GM19395 (cell line): Measurements from ENCODE around the gene PUS1.

Source experiments
- ATAC-seq: cut with Tn5 transposase; IDR thresholded peaks from one replicate; pipeline ENCODE4 v1.9.1; 2021; ENCODE audit warnings: mild to moderate bottlenecking, moderate library complexity; ENCODE audit not compliant: unreplicated experiment

The PUS1 gene

DNA sequence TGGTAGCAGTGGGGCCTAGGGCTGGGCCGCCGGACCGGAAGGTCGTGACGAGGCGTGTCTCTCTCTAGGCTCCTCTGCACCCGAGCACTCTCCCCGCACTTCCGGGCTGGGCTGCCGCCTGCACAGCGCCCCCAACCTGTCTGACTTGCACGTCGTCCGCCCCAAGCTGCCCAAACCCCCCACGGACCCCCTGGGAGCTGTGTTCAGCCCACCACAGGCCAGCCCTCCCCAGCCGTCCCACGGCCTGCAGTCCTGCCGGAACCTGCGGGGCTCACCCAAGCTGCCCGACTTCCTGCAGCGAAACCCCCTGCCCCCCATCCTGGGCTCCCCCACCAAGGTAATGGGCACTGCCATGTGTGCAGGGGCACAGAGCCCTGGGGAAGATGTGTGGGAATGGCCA lies 13.3 kb upstream of the PUS1 start:
- no peak for ATAC-seq

DNA sequence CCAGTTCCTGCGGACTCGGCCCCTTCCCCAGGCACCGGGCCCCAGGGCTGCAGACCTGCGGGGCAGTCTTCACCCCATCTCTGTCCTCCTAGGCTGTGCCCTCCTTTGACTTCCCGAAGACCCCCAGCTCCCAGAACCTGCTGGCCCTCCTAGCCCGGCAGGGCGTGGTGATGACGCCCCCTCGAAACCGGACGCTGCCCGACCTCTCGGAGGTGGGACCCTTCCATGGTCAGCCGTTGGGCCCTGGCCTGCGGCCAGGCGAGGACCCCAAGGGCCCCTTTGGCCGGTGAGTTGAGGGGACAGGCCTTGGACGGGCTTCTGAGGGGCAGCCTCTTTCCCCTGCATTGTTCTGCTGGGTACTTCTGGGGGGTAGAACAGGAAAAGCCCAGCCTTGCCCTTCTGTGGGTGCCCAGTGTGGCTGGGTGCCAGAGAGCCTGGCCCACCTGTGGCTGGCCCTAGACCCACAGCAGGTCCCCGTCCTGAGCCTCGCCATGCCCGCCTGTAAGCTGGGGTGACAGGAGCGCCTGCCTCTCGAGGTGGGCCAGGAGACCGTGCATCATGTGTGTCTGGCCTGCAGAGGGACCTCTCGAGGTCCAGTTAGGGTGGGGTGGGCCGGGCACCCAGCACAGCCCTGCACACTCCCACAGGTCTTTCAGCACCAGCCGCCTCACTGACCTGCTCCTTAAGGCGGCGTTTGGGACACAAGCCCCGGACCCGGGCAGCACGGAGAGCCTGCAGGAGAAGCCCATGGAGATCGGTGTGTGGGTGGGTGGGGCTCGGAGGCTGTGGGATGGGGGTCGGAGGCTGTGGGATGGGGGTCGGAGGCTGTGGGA lies 12.6 kb upstream of the PUS1 start:
- no peak for ATAC-seq

DNA sequence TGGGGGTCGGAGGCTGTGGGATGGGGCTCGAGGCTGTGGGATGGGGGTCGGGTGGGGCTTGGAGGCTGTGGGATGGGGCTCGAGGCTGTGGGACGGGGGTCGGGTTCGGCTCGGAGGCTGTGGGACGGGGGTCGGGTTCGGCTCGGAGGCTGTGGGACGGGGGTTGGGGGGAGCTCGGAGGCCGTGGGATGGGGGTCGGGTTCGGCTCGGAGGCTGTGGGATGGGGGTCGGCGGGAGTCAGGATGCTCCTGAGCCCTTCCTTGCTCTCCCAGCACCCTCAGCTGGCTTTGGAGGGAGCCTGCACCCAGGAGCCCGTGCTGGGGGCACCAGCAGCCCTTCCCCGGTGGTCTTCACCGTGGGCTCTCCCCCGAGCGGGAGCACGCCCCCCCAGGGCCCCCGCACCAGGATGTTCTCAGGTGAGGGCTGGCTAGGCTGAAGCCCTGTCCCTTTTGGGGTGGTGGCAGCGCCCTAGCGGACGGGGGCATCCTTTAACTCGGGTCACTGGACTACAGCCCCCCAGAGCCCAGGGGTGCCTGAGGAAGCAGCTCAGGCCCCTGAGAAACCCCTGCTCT lies 11.9 kb upstream of the PUS1 start:
- ATAC-seq = no peak

DNA sequence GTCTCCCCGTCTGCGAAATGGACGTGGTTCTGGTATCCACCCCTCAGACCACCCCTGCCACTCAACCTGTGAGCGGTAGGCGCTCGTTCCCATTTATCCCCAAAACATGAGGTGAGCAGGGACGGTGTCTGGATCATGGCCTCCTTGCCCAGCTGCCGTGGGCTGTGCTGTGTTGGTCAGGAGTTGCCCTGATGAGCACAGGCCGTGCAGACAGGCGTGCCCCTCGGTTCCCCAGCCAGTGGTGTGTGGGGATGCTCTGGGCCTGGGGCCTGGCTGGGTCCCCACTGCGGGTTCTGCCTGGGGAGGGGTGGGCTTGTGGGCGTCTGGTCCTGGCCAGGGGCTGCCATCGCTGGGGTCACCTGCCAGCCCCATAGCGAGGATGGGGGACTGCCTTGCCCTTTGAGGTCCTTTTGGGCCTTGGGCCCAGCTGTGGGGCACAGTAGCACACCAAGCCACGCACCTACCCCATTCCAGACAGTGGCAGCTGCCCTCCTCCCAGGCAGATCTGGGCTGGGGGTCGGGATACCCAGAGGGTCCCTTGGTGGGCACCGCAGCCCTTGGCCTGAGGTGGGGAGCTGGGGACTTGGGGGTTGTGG lies 11.3 kb upstream of the PUS1 start:
- no peak for ATAC-seq

DNA sequence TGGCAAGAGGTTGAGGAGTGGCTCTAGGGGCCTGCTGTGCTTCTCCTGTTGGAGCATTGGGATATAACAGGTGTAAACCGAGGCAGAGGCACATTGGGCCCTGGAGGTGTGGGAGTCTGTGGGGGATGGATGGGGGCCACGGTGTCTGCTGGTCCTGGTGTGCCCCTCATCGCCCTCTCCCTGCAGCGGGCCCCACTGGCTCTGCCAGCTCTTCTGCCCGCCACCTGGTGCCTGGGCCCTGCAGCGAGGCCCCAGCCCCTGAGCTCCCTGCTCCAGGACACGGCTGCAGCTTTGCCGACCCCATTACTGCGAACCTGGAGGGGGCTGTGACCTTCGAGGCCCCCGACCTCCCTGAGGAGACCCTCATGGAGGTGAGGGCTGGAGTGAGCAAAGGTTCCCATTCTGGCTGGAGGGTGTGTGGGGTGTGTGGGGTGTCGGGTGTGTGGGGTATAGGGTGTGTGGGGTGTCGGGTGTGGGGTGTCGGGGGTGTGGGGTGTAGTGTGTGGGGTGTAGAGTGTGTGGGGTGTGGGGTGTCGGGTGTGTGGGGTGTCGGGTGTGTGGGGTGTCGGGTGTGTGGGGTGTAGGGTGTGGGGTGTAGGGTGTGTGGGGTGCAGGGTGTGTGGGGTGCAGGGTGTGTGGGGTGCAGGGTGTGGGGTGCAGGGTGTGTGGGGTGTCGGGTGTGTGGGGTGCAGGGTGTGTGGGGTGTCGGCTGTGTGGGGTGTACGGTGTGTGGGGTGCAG lies 10.6 kb upstream of the PUS1 start:
- no peak for ATAC-seq

DNA sequence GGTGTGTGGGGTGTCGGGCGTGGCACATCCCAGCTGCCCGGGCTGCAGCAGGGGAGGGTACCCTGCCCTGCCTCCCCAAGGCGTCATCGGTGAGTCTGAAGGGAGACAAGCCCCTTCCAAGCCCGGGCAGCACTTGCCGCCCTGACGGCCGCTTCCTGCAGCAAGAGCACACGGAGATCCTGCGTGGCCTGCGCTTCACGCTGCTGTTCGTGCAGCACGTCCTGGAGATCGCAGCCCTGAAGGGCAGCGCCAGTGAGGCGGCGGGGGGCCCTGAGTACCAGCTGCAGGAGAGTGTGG lies 10.1 kb upstream of the PUS1 start:
- ATAC-seq = no peak

DNA sequence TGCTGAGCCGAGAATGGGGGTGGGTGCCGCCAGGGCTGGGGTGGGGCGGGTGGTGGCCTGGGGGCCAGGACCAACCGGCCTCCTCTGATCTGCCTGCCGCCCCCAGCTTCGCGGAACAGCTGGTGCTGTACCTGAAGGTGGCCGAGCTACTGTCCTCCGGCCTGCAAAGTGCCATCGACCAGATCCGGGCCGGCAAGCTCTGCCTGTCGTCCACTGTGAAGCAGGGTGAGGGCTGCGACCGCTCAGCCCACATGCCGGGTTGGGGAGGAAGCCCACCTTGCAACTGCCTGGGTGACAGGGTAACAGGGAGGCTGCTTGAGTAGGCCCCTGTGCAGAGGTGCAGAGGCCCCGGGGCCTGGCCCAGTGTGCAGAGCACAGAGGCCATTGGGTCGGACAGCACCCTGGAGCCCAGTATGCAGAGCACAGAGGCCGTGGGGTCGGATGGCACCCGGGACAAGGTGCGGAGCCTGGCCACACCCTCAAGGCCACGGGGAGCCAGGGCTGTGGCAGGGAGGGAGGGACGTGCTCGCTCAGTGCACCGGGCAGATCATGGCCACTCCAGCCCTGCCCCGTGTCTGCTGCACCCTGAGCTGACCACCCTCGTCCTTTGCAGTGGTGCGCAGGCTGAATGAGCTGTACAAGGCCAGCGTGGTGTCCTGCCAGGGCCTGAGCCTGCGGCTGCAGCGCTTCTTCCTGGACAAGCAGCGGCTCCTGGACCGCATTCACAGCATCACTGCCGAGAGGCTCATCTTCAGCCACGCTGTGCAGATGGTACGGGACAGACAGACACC lies 9.5 kb upstream of the PUS1 start:
- ATAC-seq = no peak

DNA sequence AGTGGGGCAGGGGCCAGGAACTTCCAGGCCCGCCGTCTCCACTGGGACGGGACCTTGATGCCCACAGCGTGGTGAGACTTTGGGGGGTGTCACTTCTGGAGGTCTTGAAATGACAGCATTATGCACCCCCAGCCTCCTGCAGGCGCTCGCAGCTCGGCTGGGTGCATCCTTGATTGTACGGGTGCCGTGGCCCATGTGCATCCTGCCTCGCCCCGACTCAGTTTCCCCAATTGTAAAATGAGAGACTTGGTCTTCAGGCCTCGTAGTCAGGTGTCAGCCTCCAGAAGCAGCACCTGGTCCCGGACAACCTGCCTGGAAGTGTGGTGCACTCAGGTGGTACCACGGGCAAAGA lies 8.9 kb upstream of the PUS1 start:
- ATAC-seq = no peak

DNA sequence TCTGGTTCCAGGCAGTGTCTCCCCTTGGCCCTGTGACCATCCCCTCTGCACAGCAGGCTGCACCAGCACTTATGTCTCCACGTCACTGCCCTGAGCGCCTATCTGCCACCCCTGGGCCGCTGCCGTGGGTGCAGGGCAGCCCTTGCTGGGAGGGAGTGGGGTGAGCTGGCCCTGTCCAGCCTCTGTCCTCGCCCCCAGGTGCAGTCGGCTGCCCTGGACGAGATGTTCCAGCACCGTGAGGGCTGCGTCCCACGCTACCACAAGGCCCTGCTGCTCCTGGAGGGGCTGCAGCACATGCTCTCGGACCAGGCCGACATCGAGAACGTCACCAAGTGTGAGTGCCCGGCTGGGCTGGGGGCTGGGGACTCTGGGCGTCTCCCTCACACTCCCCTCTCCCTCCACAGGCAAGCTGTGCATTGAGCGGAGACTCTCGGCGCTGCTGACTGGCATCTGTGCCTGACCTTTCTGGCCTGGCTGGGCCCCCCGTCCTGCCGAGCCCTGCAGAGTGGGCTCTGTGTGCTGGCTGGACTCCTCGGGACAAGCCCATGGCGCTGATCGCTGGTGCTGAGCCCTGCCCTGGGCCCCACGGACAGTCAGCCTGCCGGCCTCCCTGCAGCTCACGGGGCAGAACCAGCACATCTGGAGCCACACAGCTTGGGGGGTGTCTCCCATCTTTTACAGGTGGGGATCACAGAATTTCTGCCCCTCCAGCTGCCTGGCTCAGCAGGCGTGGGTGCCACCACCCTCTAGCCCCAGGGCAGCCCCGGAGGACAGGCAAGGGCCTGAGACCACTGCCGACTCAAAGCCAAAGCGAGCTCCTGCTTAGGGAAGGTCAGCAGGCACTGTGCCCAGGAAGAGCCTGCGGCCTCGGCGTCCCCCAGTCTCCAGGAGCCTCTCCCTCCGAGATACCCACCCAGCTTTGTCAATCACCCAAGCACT lies 7.9 kb upstream of the PUS1 start:
- ATAC-seq = no peak

DNA sequence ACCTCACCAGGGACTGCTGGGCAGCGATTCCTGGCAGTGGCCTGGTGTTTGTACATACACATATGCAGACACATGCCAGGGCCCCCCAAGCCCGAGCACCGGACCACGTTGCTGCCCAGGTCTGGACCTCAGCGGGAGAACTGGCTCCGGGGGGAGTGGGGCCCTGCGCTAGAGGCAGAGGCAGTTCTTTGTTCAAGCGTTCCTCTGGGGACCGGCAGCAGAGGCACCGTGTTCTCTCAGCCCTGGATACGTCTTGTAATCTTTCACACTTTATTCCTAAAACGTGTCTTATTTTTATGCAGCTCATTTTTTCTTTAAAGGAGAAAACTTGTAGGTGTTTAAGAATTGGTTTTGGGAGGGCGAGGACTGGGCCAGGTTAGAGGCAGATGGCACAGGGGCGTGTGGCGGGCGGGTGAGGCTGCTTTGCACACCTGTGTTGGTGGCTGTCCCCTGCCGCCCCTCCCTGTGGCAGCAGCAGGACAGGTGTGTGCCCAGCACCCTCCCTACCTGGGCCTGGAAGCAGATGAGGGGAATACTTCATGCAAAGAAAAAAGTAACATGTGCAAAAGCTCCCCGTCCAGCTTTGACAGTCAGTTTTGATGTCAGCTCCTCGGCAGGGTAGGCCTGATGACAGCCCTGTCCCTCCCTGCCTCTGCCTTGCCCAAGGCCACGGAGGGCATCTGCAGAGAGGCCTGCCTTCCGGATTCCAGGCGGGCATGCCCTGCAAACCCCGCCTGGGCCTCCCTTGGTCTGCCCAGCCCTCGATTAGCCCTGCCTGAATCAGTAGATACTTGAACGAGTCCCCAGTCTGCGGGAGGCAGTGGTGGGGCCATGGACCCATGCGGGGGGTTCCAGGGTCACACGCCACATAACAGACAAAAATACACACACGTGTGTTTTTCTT lies 7.0 kb upstream of the PUS1 start:
- ATAC-seq = no peak

DNA sequence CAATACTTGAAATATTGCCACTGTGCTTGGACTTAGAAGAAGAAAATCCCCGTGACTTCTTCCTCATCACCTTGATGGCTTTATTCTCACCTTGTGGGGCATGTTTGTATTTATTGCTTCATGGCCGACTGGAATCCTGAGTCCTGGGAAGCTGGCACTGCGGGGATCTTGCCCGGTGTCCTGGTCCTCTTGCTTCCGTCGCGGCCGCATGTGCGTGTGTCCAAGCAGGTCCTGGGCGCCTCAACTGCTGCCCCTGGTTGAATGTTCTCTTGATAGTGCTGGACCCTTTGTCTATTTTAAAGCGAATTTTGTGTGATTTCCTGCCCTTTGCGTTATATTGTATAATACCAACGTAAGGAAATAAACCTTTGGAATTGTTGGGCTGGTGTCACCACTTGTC lies 6.3 kb upstream of the PUS1 start:
- ATAC-seq = no peak

DNA sequence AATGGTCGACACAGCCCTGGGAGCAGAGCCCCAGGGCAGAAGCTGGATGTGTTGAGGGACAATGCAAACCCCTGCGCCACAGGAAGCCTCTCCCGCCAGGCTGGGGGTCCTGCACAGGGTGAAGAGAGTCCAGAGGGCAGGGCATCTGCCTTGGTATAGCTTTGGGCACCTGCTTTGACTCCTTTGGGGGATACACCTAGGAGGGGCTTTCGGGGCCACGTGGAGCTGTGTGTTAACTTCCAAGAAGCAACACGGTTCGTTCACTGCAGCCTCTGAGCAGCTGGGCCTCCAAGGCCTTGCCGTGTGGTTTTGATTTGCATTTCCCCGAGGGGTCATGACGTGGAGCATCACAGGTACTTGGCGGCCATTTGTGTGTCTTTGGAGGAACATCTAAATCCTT lies 5.8 kb upstream of the PUS1 start:
- peak; percentile 94 for ATAC-seq

DNA sequence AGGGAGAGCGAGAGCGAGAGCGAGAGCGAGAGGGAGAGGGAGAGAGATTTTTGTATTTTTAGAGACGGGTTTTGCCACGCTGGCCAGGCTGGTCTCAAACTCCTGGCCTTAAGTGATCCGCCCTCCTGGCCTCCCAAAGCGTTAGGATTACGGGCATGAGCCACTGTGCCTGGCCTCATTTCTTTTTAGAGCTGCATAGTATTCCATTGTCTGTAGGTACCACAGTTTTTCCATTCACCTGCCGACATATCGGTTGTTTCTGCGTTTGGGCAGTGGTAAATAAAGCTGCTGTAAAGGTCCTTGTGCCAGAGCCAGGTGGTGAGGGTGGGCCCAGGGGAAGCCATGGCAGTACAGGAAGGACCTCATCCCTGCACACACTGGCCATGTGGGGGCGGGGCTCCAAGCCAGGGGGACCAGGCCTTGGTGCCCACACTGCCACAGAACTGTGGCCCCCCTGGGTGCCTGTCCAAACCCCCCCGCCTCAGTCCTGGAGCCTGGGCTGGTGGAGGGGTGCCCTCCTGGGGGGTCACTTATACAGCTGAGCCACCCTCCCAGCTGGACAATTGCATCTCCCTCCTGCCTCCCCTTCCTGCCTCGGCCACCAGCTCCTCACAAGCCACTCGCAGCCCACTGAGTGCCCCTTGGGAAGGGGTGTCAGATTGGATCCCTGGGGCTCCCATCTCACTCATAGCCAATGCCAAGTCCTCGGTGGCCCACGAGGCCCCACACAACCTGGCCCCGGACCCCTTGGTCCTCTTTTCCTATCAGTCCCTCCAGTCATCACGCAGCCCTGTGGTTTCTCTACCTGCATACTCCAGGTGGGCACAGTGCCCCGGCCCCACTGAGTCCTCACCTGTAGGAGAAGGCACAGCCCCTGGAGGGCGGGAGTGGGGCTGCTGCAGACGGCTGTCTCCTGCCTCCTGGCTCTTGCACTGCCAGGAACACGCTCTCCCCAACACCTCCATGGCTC lies 1.7 kb upstream of the PUS1 start:
- ATAC-seq = no peak

DNA sequence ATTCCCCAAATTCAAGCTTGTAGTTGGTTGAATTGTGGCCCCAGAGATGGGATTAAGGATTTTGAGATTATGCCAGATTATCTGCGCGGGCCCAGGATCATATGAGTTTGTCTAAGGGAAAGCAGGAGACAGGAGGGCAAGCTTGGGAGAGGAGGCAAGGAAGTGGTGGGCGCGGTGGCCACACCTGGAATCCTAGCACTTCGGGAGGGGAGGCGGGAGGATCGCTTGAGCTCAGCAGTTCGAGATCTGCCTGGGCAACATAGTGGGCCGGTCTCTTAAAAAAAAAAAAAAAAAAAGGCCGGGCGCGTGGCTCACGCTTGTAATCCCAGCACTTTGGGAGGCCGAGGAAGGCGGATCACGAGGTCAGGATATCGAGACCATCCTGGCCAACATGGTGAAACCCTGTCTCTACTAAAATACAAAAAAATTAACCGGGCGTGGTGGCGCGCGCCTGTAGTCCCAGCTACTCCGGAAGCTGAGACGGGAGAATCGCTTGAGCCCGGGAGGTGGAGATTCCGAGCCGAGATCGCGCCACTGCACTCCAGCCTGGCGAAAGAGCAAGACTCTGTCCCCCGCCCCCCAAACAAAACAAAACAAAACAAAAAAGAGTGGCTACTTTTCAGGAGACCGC lies 881 bp upstream of the PUS1 start:
- peak; percentile 8 for ATAC-seq

DNA sequence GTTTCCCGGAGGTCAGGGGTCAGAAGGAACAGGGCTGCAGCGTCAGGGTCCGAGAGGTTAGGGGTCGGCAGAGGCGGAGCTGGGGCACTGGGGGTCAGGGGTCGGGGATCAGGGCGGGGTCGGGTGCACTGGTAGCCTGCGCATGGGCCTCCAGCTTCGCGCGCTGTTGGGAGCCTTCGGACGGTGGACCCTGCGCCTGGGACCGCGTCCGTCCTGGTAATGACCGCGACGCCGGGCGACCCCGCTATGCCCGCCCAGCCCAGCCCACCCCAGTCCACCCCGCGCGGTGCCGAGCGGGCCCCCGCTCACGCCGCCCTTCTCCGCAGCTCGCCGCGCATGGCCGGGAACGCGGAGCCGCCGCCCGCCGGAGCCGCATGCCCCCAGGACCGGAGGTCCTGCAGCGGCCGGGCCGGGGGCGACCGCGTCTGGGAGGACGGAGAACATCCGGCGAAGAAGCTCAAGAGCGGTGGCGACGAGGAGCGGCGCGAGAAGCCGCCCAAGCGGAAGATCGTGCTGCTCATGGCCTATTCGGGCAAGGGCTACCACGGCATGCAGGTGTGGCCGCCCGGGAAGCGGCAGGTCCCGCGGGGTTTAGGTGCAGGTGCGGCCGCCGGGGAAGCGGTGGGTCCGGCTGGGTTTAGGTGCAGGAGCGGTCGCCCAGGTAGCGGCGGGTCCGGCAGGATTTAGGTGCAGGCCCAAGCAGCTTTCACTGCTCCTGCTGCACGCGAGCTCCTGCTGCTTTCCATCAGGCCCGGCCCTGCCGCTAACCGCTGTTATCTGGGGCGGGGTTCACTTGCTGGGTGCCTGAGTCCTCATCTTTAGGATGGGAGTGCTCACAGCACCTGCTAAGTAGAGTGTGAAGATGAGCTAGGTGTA lies 743 bp downstream of the PUS1 start:
- peak; percentile 25 for ATAC-seq

DNA sequence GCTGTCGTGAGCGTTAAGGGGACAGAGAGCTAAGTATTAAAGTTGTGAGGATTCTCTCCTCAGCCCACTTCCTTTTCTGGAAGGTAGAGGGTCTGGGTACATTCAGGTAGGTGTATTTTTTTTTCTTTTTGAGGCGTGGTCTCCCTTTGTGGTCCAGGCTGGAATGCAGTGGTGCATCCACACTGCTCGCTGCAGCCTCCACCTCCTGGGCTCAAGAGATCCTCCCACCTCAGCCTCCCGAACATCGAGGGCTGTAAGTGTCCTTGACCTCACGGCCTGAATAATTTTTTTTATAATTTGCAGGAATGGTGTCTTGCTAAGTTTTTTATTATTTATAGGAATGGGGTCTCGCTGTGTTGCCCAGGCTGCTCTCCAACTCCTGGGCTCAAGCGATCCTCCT lies 1.4 kb downstream of the PUS1 start:
- ATAC-seq = no peak

DNA sequence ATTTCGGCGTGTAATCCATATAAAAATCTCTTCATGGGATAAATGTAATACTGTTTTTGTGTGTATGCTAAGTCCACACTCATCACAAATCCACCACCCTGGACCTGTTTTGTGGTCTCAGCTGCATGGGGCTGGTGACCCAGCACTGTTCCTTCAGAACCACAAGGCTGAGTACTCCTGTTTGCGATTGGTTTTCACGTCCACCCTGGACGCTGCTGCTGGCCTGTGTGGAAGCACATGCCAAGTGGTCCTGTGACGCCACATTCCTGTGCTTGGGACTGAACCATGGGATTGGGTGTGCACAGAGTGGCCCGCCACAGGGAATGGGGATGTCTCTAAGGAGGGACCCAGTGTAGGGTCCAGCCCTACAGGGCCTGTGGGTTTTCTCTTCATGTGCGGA lies 4.3 kb downstream of the PUS1 start:
- no peak for ATAC-seq
